Measurements from ENCODE around the gene TGM5.
"Not testable (repeated sequence)": the region's sequence is repeated elsewhere in the genome, so short reads cannot be mapped to it uniquely, and the experiment has no call there.

Gene TGM5

GRCh38 chr15:43276563-43277200, 10.0 kb upstream of the TGM5 start:
- no peak for DNase-seq (ENCODE audit: low read depth in 1 of 2, low spot score in 1 of 2)

- no peak for DNase-seq (ENCODE audit: low read depth in 1 of 2, low spot score in 1 of 2)
Observed at GRCh38 chr15:43275740-43276562, 9.2 kb upstream of the TGM5 start.

GRCh38 chr15:43274136-43274535, 7.4 kb upstream of the TGM5 start:
- no peak for DNase-seq (ENCODE audit: low read depth in 1 of 2, low spot score in 1 of 2)

- DNase-seq (ENCODE audit: low read depth in 1 of 2, low spot score in 1 of 2), result no peak
Observed at GRCh38 chr15:43273243-43273642, 6.5 kb upstream of the TGM5 start.

- not testable (repeated sequence) for DNase-seq (ENCODE audit: low read depth in 1 of 2, low spot score in 1 of 2)
Observed at GRCh38 chr15:43271908-43272307, 5.2 kb upstream of the TGM5 start.

- no peak for DNase-seq (ENCODE audit: low read depth in 1 of 2, low spot score in 1 of 2)
Observed at GRCh38 chr15:43270676-43271306, 4.1 kb upstream of the TGM5 start.

GRCh38 chr15:43270113-43270665, 3.5 kb upstream of the TGM5 start:
- DNase-seq (ENCODE audit: low read depth in 1 of 2, low spot score in 1 of 2), result no peak

- DNase-seq (ENCODE audit: low read depth in 1 of 2, low spot score in 1 of 2), result no peak
Observed at GRCh38 chr15:43268111-43269105, 1.7 kb upstream of the TGM5 start.

GRCh38 chr15:43267439-43267838, 711 bp upstream of the TGM5 start:
- DNase-seq (ENCODE audit: low read depth in 1 of 2, low spot score in 1 of 2), result no peak

GRCh38 chr15:43266386-43266785, 342 bp downstream of the TGM5 start:
- no peak for DNase-seq (ENCODE audit: low read depth in 1 of 2, low spot score in 1 of 2)

- no peak for DNase-seq (ENCODE audit: low read depth in 1 of 2, low spot score in 1 of 2)
Observed at GRCh38 chr15:43260011-43260615, 6.6 kb downstream of the TGM5 start.

GRCh38 chr15:43258781-43259180, 7.9 kb downstream of the TGM5 start:
- DNase-seq (ENCODE audit: low read depth in 1 of 2, low spot score in 1 of 2), result no peak

- no peak for DNase-seq (ENCODE audit: low read depth in 1 of 2, low spot score in 1 of 2)
Observed at GRCh38 chr15:43256341-43256740, 10.4 kb downstream of the TGM5 start.

GRCh38 chr15:43255376-43255775, 11.4 kb downstream of the TGM5 start:
- DNase-seq (ENCODE audit: low read depth in 1 of 2, low spot score in 1 of 2), result no peak

GRCh38 chr15:43253431-43254403, 13.0 kb downstream of the TGM5 start:
- no peak for DNase-seq (ENCODE audit: low read depth in 1 of 2, low spot score in 1 of 2)

- no peak for DNase-seq (ENCODE audit: low read depth in 1 of 2, low spot score in 1 of 2)
Observed at GRCh38 chr15:43251871-43252250, 14.9 kb downstream of the TGM5 start.

GRCh38 chr15:43251185-43251870, 15.4 kb downstream of the TGM5 start:
- no peak for DNase-seq (ENCODE audit: low read depth in 1 of 2, low spot score in 1 of 2)

- no peak for DNase-seq (ENCODE audit: low read depth in 1 of 2, low spot score in 1 of 2)
Observed at GRCh38 chr15:43250785-43251184, 15.9 kb downstream of the TGM5 start.

Measured in activated T-helper 1 cell treated with anti-CD3 and anti-CD28 coated beads, Interleukin-2, amount 50 U/mL, for 16 hours (primary cell).